HEK293 (cell line): ENCODE data around the gene S100A8.

Experiments
- CTCF ChIA-PET: fragments of 350-600 bp; formaldehyde crosslinking; extraction: SDS; loops from one replicate; lab custom pipeline; 2021; ENCODE audit warnings: antibody characterized with exemption; lab: Yijun Ruan, JAX
- POLR2A ChIA-PET: fragments of 300-600 bp; formaldehyde crosslinking; extraction: SDS; loops from one replicate; lab custom pipeline; 2020; ENCODE audit warnings: antibody characterized with exemption, inconsistent platforms; lab: Yijun Ruan, JAX
- H3K27ac ChIP-seq: fragments of 200-500 bp; sonication (Bioruptor generic); 2 replicates; pipeline ENCODE4 v1.5.1; 2014; ENCODE audit warnings: low read depth, low read length, control low read depth, inconsistent platforms; ENCODE audit errors: extremely low read depth
- H3K36me3 ChIP-seq, 2 experiments: fragments of 200-500 bp in 1 of 2; sonication (Bioruptor generic) in 1 of 2; 1 replicate in 1 of 2; 2 replicates in 1 of 2; pipeline ENCODE4 v1.5.1; 2014 to 2017; ENCODE audit warnings: inconsistent platforms in 2 of 2, low read length in 2 of 2; ENCODE audit not compliant: control insufficient read depth in 2 of 2, insufficient read depth in 1 of 2
- H3K4me1 ChIP-seq: fragments of 200-500 bp; sonication (Bioruptor generic); 2 replicates; pipeline ENCODE4 v1.5.1; 2014; ENCODE audit warnings: mild to moderate bottlenecking, low read length, inconsistent platforms; ENCODE audit not compliant: control insufficient read depth, insufficient read depth
- H3K4me3 ChIP-seq: 2 replicates; pipeline ENCODE4 v1.5.1; 2011; ENCODE audit warnings: low read depth, mild to moderate bottlenecking, control low read depth, low read length, moderate library complexity
- H3K9me3 ChIP-seq: fragments of 200-500 bp; sonication (Bioruptor generic); 2 replicates; pipeline ENCODE4 v1.5.1; 2014; ENCODE audit warnings: low read depth, low read length, inconsistent platforms; ENCODE audit not compliant: control insufficient read depth, insufficient read depth
- FEZF1 ChIP-seq: fragments of 450-650 bp; formaldehyde crosslinking; IDR thresholded peaks from 2 replicates; pipeline ENCODE4 v1.5.1; 2016; ENCODE audit warnings: missing biosample characterization, missing genetic modification characterization
- MYNN ChIP-seq: fragments of 450-650 bp; formaldehyde crosslinking; IDR thresholded peaks from 2 replicates; pipeline ENCODE4 v1.5.1; 2016; ENCODE audit warnings: missing biosample characterization, missing genetic modification characterization, borderline replicate concordance
- SP3 ChIP-seq: fragments of 450-650 bp; formaldehyde crosslinking; IDR thresholded peaks from 2 replicates; pipeline ENCODE4 v1.5.1; 2016; ENCODE audit warnings: missing biosample characterization, missing genetic modification characterization
- TCF7L2 ChIP-seq: IDR thresholded peaks from 2 replicates; pipeline ENCODE4 v1.6.1; 2011; ENCODE audit warnings: low read depth, mild to moderate bottlenecking, inconsistent platforms, low read length, moderate library complexity, borderline replicate concordance
- ZBTB21 ChIP-seq: fragments of 450-650 bp; formaldehyde crosslinking; IDR thresholded peaks from 2 replicates; pipeline ENCODE4 v1.5.1; 2017; ENCODE audit warnings: missing biosample characterization, missing genetic modification characterization
- ZFHX2 ChIP-seq: fragments of 450-650 bp; formaldehyde crosslinking; conservative IDR thresholded peaks from 2 replicates; pipeline ENCODE4 v1.5.1; 2016; ENCODE audit warnings: missing biosample characterization, missing genetic modification characterization
- ZNF133 ChIP-seq: fragments of 450-650 bp; formaldehyde crosslinking; IDR thresholded peaks from 2 replicates; pipeline ENCODE4 v1.5.1; 2016; ENCODE audit warnings: missing biosample characterization, missing genetic modification characterization
- ZNF175 ChIP-seq: fragments of 450-650 bp; formaldehyde crosslinking; IDR thresholded peaks from 2 replicates; pipeline ENCODE4 v1.5.1; 2016; ENCODE audit warnings: missing biosample characterization, missing genetic modification characterization
- ZNF335 ChIP-seq: fragments of 450-650 bp; formaldehyde crosslinking; conservative IDR thresholded peaks from 2 replicates; pipeline ENCODE4 v1.5.1; 2016; ENCODE audit warnings: missing biosample characterization, missing genetic modification characterization
- ZNF510 ChIP-seq: fragments of 450-650 bp; formaldehyde crosslinking; IDR thresholded peaks from 2 replicates; pipeline ENCODE4 v1.5.1; 2018; ENCODE audit warnings: mild to moderate bottlenecking, missing genetic modification characterization, missing biosample characterization; ENCODE audit not compliant: insufficient replicate concordance
- ZNF530 ChIP-seq: fragments of 450-650 bp; formaldehyde crosslinking; IDR thresholded peaks from 2 replicates; pipeline ENCODE4 v1.5.1; 2016; ENCODE audit warnings: low read depth, missing biosample characterization, missing genetic modification characterization
- ZNF660 ChIP-seq: fragments of 450-650 bp; IDR thresholded peaks from 2 replicates; pipeline ENCODE4 v1.5.1; 2018; ENCODE audit warnings: missing biosample characterization, mild to moderate bottlenecking, missing genetic modification characterization
- ZNF776 ChIP-seq: fragments of 450-650 bp; formaldehyde crosslinking; IDR thresholded peaks from 2 replicates; pipeline ENCODE4 v1.5.0; 2017; ENCODE audit warnings: missing biosample characterization, missing genetic modification characterization, borderline replicate concordance
- ZNF785 ChIP-seq: fragments of 450-650 bp; formaldehyde crosslinking; IDR thresholded peaks from 2 replicates; pipeline ENCODE4 v1.5.1; 2016; ENCODE audit warnings: missing biosample characterization, missing genetic modification characterization
- TF ChIP-seq, protein P1 (sequence below): fragments of 450-650 bp; formaldehyde crosslinking; IDR thresholded peaks from 2 replicates; pipeline ENCODE4 v1.5.1; 2016; ENCODE audit warnings: missing biosample characterization, missing genetic modification characterization, low read depth
- TF ChIP-seq, protein P2 (sequence below): fragments of 450-650 bp; formaldehyde crosslinking; IDR thresholded peaks from 2 replicates; pipeline ENCODE4 v1.5.1; 2016; ENCODE audit warnings: missing biosample characterization, missing genetic modification characterization
- TF ChIP-seq, protein P3 (sequence below): fragments of 450-650 bp; formaldehyde crosslinking; IDR thresholded peaks from 2 replicates; pipeline ENCODE4 v1.5.1; 2016; ENCODE audit warnings: missing biosample characterization, missing genetic modification characterization
- TF ChIP-seq, protein P4 (sequence below): fragments of 450-650 bp; formaldehyde crosslinking; IDR thresholded peaks from 2 replicates; pipeline ENCODE4 v1.5.1; 2017; ENCODE audit warnings: missing biosample characterization, missing genetic modification characterization
- TF ChIP-seq, protein P5 (sequence below): fragments of 450-650 bp; formaldehyde crosslinking; IDR thresholded peaks from 2 replicates; pipeline ENCODE4 v1.5.1; 2016; ENCODE audit warnings: missing biosample characterization, missing genetic modification characterization
- TF ChIP-seq, protein P6 (sequence below): fragments of 450-650 bp; formaldehyde crosslinking; conservative IDR thresholded peaks from 2 replicates; pipeline ENCODE4 v1.5.1; 2016; ENCODE audit warnings: low read depth, missing biosample characterization, missing genetic modification characterization

The S100A8 gene

DNA sequence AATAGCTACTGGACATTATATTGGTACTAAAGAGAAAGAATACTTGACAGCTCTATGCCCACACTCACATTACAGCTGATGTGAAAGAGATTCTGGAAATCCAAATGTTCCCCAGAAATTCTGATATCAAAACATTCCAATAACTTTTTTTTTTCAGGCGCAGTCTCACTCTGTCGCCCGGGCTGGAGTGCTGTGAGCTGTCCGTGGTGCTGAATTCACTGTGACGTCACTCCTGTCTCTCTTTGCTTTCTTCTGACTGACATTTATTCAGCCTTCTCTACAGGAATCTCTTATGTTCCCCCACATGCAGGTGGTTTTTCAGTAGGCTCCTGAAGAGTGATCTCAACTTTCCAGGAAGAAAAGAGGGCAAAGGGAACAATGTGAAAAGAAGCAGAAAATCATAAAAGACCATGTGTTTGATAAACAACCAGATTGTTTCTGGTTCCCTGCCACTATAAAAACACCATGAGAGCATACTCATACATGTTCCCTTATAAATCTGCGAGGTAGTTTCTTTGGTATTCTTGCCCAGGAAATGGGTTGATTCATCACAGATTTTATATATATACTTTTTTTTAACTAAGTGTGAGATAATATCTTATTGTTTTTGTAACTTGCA, 31.7 kb upstream of the S100A8 start (continued):
- TF ChIP-seq, protein P1, sequence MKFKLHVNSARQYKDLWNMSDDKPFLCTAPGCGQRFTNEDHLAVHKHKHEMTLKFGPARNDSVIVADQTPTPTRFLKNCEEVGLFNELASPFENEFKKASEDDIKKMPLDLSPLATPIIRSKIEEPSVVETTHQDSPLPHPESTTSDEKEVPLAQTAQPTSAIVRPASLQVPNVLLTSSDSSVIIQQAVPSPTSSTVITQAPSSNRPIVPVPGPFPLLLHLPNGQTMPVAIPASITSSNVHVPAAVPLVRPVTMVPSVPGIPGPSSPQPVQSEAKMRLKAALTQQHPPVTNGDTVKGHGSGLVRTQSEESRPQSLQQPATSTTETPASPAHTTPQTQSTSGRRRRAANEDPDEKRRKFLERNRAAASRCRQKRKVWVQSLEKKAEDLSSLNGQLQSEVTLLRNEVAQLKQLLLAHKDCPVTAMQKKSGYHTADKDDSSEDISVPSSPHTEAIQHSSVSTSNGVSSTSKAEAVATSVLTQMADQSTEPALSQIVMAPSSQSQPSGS, result peak; percentile 96
- TF ChIP-seq, protein P2, sequence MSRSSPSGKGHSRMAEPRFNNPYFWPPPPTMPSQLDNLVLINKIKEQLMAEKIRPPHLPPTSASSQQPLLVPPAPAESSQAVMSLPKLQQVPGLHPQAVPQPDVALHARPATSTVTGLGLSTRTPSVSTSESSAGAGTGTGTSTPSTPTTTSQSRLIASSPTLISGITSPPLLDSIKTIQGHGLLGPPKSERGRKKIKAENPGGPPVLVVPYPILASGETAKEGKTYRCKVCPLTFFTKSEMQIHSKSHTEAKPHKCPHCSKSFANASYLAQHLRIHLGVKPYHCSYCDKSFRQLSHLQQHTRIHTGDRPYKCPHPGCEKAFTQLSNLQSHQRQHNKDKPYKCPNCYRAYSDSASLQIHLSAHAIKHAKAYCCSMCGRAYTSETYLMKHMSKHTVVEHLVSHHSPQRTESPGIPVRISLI, result peak; percentile 69; the same call in 1 of the 2 replicates
- TF ChIP-seq ZNF335 (tag by site-specific recombination) (no peak), ZNF776 (no peak), MYNN (tag by site-specific recombination) (no peak), ZBTB21 (tag by site-specific recombination) (peak; percentile 89)
- TF ChIP-seq, protein P3, sequence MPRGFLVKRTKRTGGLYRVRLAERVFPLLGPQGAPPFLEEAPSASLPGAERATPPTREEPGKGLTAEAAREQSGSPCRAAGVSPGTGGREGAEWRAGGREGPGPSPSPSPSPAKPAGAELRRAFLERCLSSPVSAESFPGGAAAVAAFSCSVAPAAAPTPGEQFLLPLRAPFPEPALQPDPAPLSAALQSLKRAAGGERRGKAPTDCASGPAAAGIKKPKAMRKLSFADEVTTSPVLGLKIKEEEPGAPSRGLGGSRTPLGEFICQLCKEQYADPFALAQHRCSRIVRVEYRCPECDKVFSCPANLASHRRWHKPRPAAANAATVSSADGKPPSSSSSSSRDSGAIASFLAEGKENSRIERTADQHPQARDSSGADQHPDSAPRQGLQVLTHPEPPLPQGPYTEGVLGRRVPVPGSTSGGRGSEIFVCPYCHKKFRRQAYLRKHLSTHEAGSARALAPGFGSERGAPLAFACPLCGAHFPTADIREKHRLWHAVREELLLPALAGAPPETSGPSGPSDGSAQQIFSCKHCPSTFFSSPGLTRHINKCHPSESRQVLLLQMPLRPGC (tag by site-specific recombination), result peak; percentile 44; the same call in 1 of the 2 replicates
- TF ChIP-seq, protein P4, sequence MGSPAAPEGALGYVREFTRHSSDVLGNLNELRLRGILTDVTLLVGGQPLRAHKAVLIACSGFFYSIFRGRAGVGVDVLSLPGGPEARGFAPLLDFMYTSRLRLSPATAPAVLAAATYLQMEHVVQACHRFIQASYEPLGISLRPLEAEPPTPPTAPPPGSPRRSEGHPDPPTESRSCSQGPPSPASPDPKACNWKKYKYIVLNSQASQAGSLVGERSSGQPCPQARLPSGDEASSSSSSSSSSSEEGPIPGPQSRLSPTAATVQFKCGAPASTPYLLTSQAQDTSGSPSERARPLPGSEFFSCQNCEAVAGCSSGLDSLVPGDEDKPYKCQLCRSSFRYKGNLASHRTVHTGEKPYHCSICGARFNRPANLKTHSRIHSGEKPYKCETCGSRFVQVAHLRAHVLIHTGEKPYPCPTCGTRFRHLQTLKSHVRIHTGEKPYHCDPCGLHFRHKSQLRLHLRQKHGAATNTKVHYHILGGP (tag by site-specific recombination), result no peak
- TF ChIP-seq, protein P5, sequence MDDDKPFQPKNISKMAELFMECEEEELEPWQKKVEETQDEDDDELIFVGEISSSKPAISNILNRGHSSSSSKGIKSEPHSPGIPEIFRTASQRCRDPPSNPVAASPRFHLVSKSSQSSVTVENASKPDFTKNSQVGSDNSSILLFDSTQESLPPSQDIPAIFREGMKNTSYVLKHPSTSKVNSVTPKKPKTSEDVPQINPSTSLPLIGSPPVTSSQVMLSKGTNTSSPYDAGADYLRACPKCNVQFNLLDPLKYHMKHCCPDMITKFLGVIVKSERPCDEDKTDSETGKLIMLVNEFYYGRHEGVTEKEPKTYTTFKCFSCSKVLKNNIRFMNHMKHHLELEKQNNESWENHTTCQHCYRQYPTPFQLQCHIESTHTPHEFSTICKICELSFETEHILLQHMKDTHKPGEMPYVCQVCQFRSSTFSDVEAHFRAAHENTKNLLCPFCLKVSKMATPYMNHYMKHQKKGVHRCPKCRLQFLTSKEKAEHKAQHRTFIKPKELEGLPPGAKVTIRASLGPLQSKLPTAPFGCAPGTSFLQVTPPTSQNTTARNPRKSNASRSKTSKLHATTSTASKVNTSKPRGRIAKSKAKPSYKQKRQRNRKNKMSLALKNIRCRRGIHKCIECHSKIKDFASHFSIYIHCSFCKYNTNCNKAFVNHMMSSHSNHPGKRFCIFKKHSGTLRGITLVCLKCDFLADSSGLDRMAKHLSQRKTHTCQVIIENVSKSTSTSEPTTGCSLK (tag by site-specific recombination), result no peak
- TF ChIP-seq, all 188 proteins: peak for 6

DNA sequence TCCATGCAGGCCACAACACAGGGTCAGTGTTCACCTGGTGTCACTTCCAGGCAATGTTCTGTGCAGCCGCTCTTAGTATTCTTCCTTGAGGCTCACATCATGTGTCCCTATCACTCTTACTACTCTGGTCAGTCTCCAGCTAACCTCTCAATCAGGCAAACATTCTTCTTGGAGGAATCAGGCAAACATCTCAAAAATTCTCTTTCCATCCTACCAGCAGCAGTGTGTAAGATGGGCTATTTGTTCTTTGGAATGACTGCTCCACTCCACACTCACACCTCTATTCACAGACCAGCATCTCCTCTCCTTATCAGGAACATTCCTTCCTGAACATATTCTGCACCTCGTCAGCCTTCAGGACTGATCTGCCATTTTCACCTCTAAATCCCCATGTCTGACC, 29.4 kb upstream of the S100A8 start:
- Histone ChIP-seq H3K36me3 (no peaks in the 10 kb centered on the region), H3K9me3 (no peaks in the 10 kb centered on the region), H3K27ac (no peak overlapping the region), H3K4me1 (no peaks in the 10 kb centered on the region), H3K4me3 (no peak overlapping the region)
- CTCF ChIA-PET, result no interaction called here
- POLR2A ChIA-PET, result no interaction called here
- TF ChIP-seq TCF7L2 (no peak), ZNF785 (tag by site-specific recombination) (no peak), ZNF510 (tag by site-specific recombination) (no peak), FEZF1 (no peak), SP3 (tag by site-specific recombination) (no peak), ZNF660 (tag by site-specific recombination) (no peak), ZNF530 (tag by site-specific recombination) (no peak), ZFHX2 (tag by site-specific recombination) (no peak), ZNF133 (no peak), ZNF175 (tag by site-specific recombination) (no peak)
- TF ChIP-seq, protein P6, sequence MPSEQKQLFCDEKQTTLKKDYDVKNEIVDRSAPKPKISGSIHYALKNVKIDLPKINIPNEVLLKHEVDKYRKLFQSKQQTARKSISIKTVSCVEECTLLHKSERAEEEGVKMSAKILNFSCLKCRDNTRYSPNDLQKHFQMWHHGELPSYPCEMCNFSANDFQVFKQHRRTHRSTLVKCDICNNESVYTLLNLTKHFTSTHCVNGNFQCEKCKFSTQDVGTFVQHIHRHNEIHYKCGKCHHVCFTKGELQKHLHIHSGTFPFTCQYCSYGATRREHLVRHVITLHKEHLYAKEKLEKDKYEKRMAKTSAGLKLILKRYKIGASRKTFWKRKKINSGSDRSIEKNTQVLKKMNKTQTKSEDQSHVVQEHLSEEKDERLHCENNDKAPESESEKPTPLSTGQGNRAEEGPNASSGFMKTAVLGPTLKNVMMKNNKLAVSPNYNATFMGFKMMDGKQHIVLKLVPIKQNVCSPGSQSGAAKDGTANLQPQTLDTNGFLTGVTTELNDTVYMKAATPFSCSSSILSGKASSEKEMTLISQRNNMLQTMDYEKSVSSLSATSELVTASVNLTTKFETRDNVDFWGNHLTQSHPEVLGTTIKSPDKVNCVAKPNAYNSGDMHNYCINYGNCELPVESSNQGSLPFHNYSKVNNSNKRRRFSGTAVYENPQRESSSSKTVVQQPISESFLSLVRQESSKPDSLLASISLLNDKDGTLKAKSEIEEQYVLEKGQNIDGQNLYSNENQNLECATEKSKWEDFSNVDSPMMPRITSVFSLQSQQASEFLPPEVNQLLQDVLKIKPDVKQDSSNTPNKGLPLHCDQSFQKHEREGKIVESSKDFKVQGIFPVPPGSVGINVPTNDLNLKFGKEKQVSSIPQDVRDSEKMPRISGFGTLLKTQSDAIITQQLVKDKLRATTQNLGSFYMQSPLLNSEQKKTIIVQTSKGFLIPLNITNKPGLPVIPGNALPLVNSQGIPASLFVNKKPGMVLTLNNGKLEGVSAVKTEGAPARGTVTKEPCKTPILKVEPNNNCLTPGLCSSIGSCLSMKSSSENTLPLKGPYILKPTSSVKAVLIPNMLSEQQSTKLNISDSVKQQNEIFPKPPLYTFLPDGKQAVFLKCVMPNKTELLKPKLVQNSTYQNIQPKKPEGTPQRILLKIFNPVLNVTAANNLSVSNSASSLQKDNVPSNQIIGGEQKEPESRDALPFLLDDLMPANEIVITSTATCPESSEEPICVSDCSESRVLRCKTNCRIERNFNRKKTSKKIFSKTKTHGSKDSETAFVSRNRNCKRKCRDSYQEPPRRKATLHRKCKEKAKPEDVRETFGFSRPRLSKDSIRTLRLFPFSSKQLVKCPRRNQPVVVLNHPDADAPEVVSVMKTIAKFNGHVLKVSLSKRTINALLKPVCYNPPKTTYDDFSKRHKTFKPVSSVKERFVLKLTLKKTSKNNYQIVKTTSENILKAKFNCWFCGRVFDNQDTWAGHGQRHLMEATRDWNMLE (tag by site-specific recombination), result no peak
- TF ChIP-seq, protein P5 (tag by site-specific recombination), result no peak
